ENCODE results near the gene LOXL3. TPM values are rescaled to one million over a fixed set of nuclear protein-coding genes. Genes with fewer than 3 reads are reported as not detected.
A peak's percentile ranks its signal among the peaks of the same experiment; 100 is the strongest.

The LOXL3 gene
- total RNA-seq, 4 donors from 2014 or later: 0.98 to 5.6 (median 2.2) TPM

- Histone ChIP-seq H3K27me3 (no peaks in the 10 kb centered on the region), H3K4me1 (peaks cover 8 to 15% of the 10 kb centered on the region in 2 donors), H3K4me3 (replicated peaks in 1 of 3) (no peak overlapping the region), H3K27ac (no peak overlapping the region), H3K9me3 (no peaks in the 10 kb centered on the region), H3K36me3 (peaks cover 0 to 2% of the 10 kb centered on the region in 2 donors)
- no peak for DNase-seq
- TF ChIP-seq CTCF (IDR thresholded peaks at IDR 0.05) (no peak), POLR2A (IDR thresholded peaks at IDR 0.05) (no peak)
- intact Hi-C loops (cut with DNase I): no loop called here
These were observed 2.2 kb downstream of the LOXL3 start for GRCh38 chr2:74551530-74551929.

DNA sequence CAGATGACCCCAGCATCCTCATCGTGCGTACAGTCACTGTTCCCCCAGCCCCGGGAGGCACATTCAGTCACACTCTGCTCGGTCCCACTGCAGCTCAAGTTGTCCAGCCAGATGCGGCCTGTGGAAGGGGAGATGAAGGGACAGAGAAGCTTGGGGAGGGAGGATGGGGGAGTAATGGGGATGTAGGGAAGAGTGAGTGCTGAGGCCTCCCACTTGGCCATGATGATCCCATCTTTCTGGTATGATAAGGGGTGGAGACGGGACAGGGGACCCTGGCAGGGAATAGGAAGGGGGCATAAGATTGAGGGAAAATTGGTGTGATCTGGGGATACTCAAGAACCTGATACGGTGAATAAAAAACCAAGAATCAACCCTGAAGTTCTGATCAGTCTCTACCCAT is 3.5 kb downstream of the LOXL3 start:
- no peak for TF ChIP-seq POLR2A (IDR thresholded peaks at IDR 0.05)
- no peak for TF ChIP-seq CTCF (IDR thresholded peaks at IDR 0.05)
- Histone ChIP-seq H3K4me1 (peaks cover 8% of the 10 kb centered on the region in 2 donors), H3K27me3 (no peaks in the 10 kb centered on the region), H3K9me3 (no peaks in the 10 kb centered on the region), H3K27ac (no peak overlapping the region), H3K36me3 (no peaks in the 10 kb centered on the region), H3K4me3 (replicated peaks in 1 of 3) (no peak overlapping the region)
- WGBS, 2 donors: 86 to 90% methylated on average over 7 of the region's 7 CpGs
- DNase-seq: no peak
- intact Hi-C loops (cut with DNase I): no loop called here

DNA sequence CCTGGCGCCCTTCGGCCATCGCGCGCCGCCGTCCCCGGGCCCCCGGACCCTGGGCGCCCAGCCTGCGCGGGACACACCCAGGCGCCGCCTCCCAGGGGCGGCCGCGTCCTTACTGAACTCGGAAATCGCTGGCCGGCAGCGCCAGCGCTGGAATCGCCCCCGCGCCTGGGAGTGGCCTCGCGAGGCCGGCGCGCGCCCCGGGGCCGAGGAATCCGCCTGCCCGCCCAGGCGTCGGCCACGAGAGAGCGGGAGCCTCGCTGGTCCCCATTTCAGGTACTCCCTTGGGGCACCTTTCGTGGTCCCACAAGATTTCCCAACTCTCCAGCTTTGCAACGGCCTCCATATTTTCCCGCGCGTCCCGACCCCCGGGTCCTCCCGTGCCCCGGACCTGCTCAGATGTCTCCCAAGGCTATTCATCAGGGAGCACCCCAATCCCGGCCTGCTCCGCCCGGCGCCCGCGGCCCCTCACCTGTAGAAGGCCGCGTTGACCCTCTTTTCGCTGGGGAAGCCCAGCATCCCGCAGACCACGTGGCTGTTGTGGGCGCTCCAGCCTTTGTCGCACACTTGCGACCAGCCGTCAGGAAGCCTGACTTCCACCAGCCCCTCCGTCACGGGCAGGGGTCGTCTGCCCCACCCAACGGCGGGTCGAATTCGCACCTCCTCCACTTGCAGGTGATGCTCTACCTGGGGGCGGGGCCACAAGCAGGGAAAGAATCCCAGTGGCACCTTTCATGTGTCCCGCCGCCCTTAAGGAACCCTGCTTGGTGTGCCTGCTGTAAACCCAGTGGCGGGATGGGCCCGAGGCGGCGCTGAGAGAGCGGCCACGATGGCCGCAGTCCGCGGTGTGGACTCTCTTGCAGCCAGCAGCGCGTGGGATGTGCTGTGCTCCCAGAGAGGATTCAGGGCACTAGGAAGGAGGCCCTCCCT is 4.6 kb downstream of the LOXL3 start:
- WGBS, 2 donors: 8 to 26% methylated on average over 13 to 52 of the region's 85 CpGs
- Histone ChIP-seq H3K4me3 (replicated peaks in 1 of 3) (peak overlapping the region in 2 of 3 donors; percentile 30 to 49), H3K27me3 (no peaks in the 10 kb centered on the region), H3K9me3 (no peaks in the 10 kb centered on the region), H3K4me1 (peaks cover 7 to 8% of the 10 kb centered on the region in 2 donors), H3K27ac (peak overlapping the region in 2 of 3 donors; percentile 11 to 57), H3K36me3 (no peaks in the 10 kb centered on the region)
- intact Hi-C loops (cut with DNase I): no loop called here
- TF ChIP-seq CTCF (IDR thresholded peaks at IDR 0.05) (no peak), POLR2A (IDR thresholded peaks at IDR 0.05) (peak in 1 of 2 donors; percentile 33)
- DNase-seq: peak; percentile 63 to 64

DNA sequence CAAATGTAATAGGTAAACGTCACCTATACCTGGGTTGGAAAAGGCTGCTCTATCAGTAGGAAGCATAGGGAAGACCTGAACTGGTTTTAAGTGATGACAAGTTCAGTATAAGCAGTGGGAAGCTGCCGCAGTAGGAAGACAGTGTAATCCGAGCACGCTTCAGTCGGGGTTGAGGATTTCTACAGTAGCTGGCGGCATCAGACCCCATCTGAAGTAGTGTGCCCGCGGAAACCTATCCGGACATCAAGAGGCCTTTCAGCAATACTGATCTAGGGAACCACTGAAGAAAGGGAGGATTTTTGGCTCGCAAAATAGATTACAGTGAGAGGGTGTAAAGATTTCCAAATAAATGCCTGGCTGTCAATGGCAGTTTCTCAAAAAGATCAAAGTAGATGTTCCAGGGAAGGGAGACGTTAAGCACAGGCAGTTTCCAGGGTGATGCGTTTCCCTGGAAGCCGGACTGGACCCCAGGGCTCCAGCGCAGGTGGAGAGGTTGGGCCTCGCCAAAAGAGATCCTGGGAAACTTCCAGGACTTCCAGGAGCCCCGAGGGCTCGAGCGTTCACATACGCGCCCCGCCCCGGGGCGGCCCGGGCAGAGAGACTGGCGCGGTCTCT is 5.3 kb downstream of the LOXL3 start:
- 25% methylated on average over 15 to 16 of the region's 26 CpGs for WGBS, 2 donors
- H3K36me3 ChIP-seq: no peaks in the 10 kb centered on the region
- intact Hi-C loops (cut with DNase I): no loop called here
- H3K4me3 ChIP-seq (replicated peaks in 1 of 3): peak overlapping the region in 2 of 3 donors; percentile 30 to 49
- DNase-seq: no peak
- H3K27ac ChIP-seq: peak overlapping the region in 2 of 3 donors; percentile 11 to 57
- H3K27me3 ChIP-seq: no peaks in the 10 kb centered on the region
- peaks cover 7 to 8% of the 10 kb centered on the region in 2 donors for H3K4me1 ChIP-seq
- TF ChIP-seq CTCF (IDR thresholded peaks at IDR 0.05) (no peak), POLR2A (IDR thresholded peaks at IDR 0.05) (no peak)
- no peaks in the 10 kb centered on the region for H3K9me3 ChIP-seq

- no peak for DNase-seq
- WGBS, 2 donors: 72 to 82% methylated on average over 3 of the region's 3 CpGs
- Histone ChIP-seq H3K4me1 (peaks cover 7 to 8% of the 10 kb centered on the region in 2 donors), H3K4me3 (replicated peaks in 1 of 3) (no peak overlapping the region), H3K9me3 (no peaks in the 10 kb centered on the region), H3K27ac (no peak overlapping the region), H3K36me3 (no peaks in the 10 kb centered on the region), H3K27me3 (no peaks in the 10 kb centered on the region)
- intact Hi-C loops (cut with DNase I): no loop called here
- TF ChIP-seq CTCF (IDR thresholded peaks at IDR 0.05): no peak
- no peak for TF ChIP-seq POLR2A (IDR thresholded peaks at IDR 0.05)
These were observed 7.7 kb downstream of the LOXL3 start for GRCh38 chr2:74546004-74546403.

All from thyroid gland (tissue), 4 donors.